RKO (cell line): Measurements from ENCODE around the gene SLC12A6.
"Not testable (repeated sequence)": the region's sequence is repeated elsewhere in the genome, so short reads cannot be mapped to it uniquely, and the experiment has no call there.

ENCODE experiments used
- DNase-seq: peaks from one replicate; pipeline ENCODE4 v3.0.0-alpha.2; 2016; ENCODE audit warnings: low spot score

Gene SLC12A6

DNA sequence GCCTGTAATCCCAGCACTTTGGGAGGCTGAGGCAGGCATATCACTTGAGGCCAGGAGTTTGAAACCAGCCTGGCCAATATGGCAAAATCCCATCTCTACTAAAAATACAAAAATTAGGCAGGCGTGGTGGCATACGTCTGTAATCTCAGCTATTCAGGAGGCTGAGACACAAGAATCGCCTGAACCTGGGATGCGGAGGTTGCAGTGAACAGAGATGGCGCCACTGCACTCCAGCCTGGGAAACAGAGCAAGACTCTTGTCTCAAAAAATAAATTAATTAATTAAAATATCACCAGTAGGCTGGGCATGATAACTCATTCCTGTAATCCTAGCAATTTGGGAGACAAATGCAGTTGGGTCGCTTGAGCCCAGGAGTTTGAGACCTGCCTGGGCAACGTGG lies 144.3 kb downstream of the SLC12A6 start:
- not testable (repeated sequence) for DNase-seq

- DNase-seq: no peak
Measured at GRCh38 chr15:34188711-34189110, 148.9 kb downstream of the SLC12A6 start.

DNA sequence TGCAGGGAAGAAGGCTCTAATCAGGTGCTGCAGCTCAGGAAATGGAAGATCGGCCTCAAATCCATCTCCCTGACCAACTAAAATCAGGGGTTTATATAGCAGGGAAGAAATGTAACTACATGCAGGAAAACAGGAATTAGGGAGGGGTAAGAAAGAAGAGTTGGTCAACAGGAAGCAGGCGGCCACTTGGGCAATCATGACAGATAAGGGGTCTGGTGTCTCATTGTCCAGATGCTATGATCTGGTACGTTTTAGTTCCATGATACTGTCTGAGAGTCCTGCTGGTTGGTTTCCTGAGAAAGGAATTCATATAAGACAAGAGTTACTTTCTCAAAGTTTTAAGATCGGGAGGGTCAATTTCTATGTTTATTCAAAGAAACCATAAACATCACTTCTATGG lies 151.9 kb downstream of the SLC12A6 start:
- no peak for DNase-seq

DNA sequence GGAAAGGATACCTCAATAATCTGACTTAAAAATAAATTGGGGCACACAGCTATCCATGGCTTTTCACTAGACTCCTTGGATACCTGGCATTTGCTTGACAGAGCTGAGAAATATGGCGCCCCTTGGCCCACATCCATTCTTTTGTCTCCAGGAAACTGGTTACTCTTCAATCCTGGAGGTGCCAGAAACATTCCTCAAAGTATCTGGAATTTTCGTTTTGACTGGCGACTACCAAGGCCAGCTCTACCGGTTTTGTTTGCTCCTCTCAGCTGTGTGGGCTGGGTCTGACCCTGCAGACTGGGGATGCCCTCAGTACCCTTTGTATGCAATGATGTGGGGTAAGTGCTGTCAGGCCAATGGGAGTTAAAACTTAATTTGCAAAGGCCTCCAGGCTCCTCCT lies 154.6 kb downstream of the SLC12A6 start:
- no peak for DNase-seq
